GM08714 (cell line): ENCODE measurements around the gene ITCH.

Experiments
- H3K4me3 ChIP-seq: fragments of 200-500 bp; sonication (Bioruptor generic); 2 replicates; pipeline ENCODE4 v1.5.1; 2014; ENCODE audit warnings: mild to moderate bottlenecking, low read length, inconsistent platforms
- ZNF274 ChIP-seq: IDR thresholded peaks from 2 replicates; pipeline ENCODE4 v1.6.1; 2012; ENCODE audit warnings: mild to moderate bottlenecking, low read depth, low read length

The ITCH gene

DNA sequence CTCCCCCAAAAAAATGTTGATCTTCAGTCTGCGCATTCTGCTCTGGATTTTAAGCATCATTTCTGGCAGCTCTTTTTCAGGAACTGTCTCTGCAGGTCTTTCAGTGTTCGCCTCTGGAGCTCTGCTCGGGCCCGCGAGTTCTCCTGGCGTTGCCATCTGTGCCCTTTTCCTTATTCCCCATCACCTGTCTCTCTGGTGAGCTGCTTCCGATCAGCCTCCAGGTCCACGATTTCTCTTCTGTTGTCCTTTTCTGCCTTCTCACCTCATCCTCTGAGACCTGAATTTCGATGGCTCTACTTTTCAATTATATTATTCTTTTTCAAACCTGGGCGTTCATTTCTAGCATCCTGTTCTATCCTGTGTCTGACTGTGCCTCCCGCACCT, 194.9 kb downstream of the ITCH start:
- no peak for TF ChIP-seq ZNF274
- H3K4me3 ChIP-seq = peak overlapping the region; percentile 82

DNA sequence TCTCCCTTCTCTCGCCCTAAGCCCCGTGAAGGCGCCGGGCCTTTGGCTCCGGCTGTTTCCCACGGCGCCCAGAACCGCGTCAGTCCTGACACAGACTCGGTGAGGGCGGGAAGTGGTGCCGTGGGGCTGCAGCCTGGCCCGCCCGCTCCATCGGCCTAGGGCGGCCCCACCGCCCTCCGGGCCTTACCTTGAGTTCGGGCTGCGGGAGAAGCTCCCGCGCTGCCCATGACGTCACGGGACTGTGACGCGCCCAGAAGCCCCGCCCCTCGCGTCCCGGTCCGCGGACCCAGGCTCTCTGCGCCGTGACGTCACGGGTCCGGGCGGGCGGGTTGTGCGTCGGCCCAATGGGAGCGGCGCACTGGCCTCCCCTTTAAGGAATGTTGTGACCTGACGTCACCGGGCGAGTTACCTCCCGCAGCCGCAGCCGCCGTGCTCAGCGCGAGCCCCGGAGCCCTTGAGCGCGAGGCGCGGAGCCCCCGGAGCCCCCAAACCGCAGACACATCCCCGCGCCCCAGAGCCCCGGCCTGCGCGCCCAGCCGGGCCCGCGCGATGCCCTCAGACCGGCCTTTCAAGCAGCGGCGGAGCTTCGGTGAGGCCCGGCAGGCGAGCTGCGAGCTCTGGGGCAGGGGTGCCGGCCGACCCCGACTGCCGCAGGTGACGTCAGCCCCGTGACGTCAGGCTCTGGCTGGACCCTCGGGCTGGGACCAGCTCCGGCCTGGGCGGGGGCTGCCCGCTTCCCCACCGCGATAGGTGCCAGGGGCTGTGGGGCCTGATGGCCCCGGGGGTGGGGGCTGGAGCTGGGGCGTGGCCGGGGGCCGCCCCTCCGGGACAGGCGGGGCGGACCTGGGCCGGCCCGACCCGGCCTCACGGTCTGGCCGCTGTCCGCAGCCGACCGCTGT, 195.5 kb downstream of the ITCH start, which contains the start of gene MAP1LC3A:
MAP1LC3A (plus strand) TSS at position 399 of the 899 bp plus-strand sequence; CDS start at position 550, 151 bp downstream.
- TF ChIP-seq ZNF274 = no peak
- peak within 1 kb of the TSS; percentile 82 for H3K4me3 ChIP-seq

DNA sequence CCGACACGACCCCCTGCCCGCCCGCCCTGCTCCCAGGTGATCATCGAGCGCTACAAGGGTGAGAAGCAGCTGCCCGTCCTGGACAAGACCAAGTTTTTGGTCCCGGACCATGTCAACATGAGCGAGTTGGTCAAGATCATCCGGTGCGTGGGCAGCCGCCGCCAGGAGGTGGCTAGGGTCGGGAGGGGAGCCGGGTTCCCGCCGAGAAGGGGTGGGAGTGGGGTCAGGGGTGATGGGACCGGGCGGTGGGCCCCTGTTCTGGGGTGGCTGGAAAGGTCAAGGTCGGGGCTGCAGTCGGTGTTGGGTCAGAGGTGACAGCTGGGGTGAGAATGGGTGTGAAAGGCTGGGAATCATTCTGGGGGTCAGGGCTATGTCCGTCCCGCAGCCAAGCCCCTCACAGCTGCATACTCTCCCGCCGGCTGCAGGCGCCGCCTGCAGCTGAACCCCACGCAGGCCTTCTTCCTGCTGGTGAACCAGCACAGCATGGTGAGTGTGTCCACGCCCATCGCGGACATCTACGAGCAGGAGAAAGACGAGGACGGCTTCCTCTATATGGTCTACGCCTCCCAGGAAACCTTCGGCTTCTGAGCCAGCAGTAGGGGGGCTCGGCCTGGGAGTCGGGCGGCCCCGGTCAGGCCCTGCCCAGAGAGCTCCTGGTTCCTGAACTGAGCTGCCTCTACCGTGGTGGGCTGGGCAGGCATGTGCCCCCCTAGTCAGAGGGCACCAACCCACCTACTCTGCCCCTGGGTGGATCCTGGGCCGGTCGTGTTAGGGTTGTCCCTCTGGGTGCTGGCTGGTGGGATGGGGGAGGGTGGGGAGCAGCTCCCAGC, 196.5 kb downstream of the ITCH start:
- no peak overlapping the region for H3K4me3 ChIP-seq
- no peak for TF ChIP-seq ZNF274

DNA sequence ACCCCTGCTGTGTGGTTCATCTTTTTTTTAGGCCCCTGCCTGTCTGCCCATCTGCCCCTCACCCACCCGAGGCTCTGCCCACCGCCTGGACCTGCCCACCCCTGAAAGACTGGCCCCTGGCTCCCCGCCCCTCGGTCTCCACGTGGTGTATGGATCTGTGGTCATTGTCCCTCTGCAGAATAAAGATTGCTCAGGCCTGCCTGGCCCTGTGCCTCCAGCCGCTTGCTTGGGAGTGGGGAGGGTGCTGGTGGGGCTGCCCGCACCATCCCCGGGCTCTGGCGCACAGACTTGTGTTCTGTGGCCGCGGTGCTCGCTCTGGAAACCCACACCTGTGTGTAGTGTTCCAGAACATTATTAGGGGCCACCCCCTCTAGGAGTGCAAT, 197.1 kb downstream of the ITCH start:
- H3K4me3 ChIP-seq = no peak overlapping the region
- TF ChIP-seq ZNF274 = no peak

DNA sequence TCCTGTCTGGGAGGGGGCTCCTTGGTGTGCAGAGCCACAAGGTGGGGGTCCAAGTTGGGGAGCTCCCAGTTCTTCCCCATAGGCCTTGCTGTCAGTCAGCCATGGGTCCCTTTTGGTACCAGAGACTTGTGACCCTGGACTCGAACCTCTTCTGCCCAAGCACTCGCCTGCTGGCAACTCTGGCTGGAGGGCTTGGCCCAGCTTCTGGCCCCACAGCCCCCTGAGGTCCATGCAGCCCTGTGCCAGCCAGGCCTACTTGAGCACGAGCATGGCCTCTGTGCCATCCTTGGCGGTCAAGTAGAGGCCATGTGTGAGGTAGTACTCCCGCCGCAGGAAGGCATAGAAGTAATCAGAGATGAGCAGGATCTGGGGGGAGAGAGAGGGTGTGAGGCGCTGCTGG, 197.5 kb downstream of the ITCH start:
- no peak for TF ChIP-seq ZNF274
- H3K4me3 ChIP-seq = no peak overlapping the region
